WERI-Rb-1 (cell line): ENCODE data around the gene MIF.
"Not testable (repeated sequence)": the region's sequence is repeated elsewhere in the genome, so short reads cannot be mapped to it uniquely, and the experiment has no call there.

Experiments
- DNase-seq: peaks from one replicate; pipeline ENCODE4 v3.0.0-alpha.2; 2020
- H3K27ac ChIP-seq: fragments of 250-450 bp; sonication (Bioruptor Pico); 2 replicates; pipeline ENCODE4 v1.5.1; 2020; ENCODE audit warnings: mild to moderate bottlenecking, moderate library complexity
- H3K27me3 ChIP-seq: fragments of 250-450 bp; sonication (Bioruptor Pico); 2 replicates; pipeline ENCODE4 v1.5.1; 2021; ENCODE audit warnings: mild to moderate bottlenecking, low read depth, moderate library complexity; ENCODE audit not compliant: insufficient read depth, severe bottlenecking
- H3K36me3 ChIP-seq: fragments of 250-450 bp; sonication (Bioruptor Pico); 2 replicates; pipeline ENCODE4 v1.5.1; 2020; ENCODE audit warnings: mild to moderate bottlenecking, moderate library complexity
- H3K4me3 ChIP-seq: 2 replicates; pipeline ENCODE4 v1.5.1; 2011; ENCODE audit warnings: low read depth, mild to moderate bottlenecking, control low read depth, low read length
- H3K9me3 ChIP-seq: fragments of 250-450 bp; sonication (Bioruptor Pico); 2 replicates; pipeline ENCODE4 v1.5.1; 2021; ENCODE audit warnings: mild to moderate bottlenecking, moderate library complexity; ENCODE audit not compliant: severe bottlenecking
- TF ChIP-seq, protein P1 (sequence below): IDR thresholded peaks from 2 replicates; pipeline ENCODE4 v1.5.1; 2011; ENCODE audit warnings: low read depth, mild to moderate bottlenecking, control low read depth, inconsistent platforms, low read length

Gene MIF

GRCh38 chr22:23939017-23939357 is 44.8 kb downstream of the MIF start:
- H3K36me3 ChIP-seq = no peaks in the 10 kb centered on the region
- H3K27me3 ChIP-seq = no peaks in the 10 kb centered on the region
- no peak for DNase-seq
- no peaks in the 10 kb centered on the region for H3K9me3 ChIP-seq
- H3K27ac ChIP-seq = no peak overlapping the region
- no peak overlapping the region for H3K4me3 ChIP-seq
- TF ChIP-seq, protein P1, sequence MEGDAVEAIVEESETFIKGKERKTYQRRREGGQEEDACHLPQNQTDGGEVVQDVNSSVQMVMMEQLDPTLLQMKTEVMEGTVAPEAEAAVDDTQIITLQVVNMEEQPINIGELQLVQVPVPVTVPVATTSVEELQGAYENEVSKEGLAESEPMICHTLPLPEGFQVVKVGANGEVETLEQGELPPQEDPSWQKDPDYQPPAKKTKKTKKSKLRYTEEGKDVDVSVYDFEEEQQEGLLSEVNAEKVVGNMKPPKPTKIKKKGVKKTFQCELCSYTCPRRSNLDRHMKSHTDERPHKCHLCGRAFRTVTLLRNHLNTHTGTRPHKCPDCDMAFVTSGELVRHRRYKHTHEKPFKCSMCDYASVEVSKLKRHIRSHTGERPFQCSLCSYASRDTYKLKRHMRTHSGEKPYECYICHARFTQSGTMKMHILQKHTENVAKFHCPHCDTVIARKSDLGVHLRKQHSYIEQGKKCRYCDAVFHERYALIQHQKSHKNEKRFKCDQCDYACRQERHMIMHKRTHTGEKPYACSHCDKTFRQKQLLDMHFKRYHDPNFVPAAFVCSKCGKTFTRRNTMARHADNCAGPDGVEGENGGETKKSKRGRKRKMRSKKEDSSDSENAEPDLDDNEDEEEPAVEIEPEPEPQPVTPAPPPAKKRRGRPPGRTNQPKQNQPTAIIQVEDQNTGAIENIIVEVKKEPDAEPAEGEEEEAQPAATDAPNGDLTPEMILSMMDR = no peak

DNA sequence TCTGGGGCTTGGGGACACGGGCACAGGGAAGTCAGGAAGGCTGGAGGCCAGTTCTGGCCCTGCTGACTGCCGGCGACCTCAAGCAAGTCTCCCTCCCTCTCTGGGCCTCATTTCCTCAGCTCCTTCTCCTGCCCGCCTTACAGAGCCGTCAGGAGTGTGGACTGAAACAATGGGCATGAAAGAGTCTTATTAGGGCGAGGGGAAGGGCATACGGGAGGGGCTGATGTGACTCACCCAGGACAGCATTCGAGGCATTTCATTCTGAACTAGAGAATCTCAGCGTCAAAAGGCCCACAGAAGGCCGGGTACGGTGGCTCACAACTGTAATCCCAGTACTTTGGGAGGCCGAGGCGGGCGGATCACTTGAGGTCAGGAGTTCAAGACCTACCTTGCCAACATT is 46.0 kb downstream of the MIF start:
- H3K36me3 ChIP-seq, DNase-seq, H3K27ac ChIP-seq, H3K27me3 ChIP-seq, H3K9me3 ChIP-seq, H3K4me3 ChIP-seq: not testable (repeated sequence)
